ENCODE measurements around the gene CACNA1B. TPM values are rescaled to one million over a fixed set of nuclear protein-coding genes. Genes with fewer than 3 reads are reported as not detected.

CACNA1B gene
- total RNA-seq, 1 experiment from 2014 or later: 7.8 TPM

DNA sequence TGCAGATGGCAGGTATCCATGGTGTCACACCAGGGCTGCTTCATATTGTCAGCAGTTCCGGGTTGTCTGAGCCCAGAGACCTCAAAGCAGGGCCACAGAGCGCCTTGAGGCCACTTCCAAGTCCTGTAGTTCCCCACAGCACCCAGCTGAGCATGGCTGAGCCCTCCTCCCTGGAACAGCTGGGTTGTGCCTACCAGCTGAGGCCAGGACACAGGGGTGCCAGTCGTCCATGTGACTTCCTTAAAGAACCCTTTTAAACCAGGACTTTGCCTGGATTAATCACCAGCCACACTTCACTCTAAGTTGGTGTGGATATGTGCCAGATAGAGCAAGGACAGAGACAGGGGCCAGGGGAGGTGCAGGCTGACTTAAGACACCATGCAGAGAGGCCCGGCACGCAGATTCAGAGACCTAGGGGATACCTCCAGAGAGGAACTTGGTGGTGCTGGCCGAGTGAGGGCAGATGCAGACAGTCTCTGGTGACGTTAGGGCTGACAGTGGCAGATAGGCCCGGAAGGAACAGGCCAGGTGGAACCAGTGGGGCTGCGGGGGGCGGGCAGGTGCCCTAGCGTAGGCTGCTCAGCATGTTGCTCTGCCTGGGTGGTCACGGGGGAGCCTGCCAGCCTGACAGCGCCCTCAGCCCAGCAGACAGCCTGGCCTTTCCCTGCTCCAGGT is 142.7 kb downstream of the CACNA1B start:
- no peak overlapping the region for H4K5ac ChIP-seq (ENCODE audit: insufficient read length, low read depth, low read length)
- peaks cover 5 to 11% (median 7%) of the 10 kb centered on the region in 3 experiments; a peak in 6 of 7 replicates for H3K36me3 Mint-ChIP-seq (ENCODE audit: insufficient read depth in 1 of 3, low read depth in 3 of 3)
- H3K27me3 Mint-ChIP-seq (ENCODE audit: low read depth): peaks cover 9% of the 10 kb centered on the region
- no peak overlapping the region for H3T11ph ChIP-seq (ENCODE audit: low read length)
- H3K9ac ChIP-seq (ENCODE audit: extremely low read depth, insufficient read length, low read length): no peak overlapping the region
- no peak overlapping the region for H3K4me2 ChIP-seq (ENCODE audit: insufficient read depth, insufficient read length, low read length)
- peak overlapping the region in 1 of 3 experiments; percentile 50; a peak in 2 of 7 replicates for H3K27ac Mint-ChIP-seq
- no peak overlapping the region for H3K27ac ChIP-seq (ENCODE audit: insufficient read length, low read depth, low read length)
- no CpG with 5 or more reads among the region's 13 CpGs for WGBS (ENCODE audit: extremely low coverage, insufficient read length, low lambda C conversion rate)
- H2BK120ac ChIP-seq (ENCODE audit: low read depth, low read length, poor library complexity, severe bottlenecking): no peak overlapping the region
- H3K79me1 ChIP-seq (ENCODE audit: insufficient read depth, low read depth, low read length, poor library complexity, severe bottlenecking): no peaks in the 10 kb centered on the region
- H3K4me1 Mint-ChIP-seq: peaks cover 3 to 6% of the 10 kb centered on the region in 2 experiments
- H3K27me3 ChIP-seq (ENCODE audit: insufficient read depth, low read length): no peaks in the 10 kb centered on the region
- H2BK20ac ChIP-seq (ENCODE audit: low read depth, low read length, poor library complexity, severe bottlenecking): no peak overlapping the region
- H3K4me1 ChIP-seq (ENCODE audit: insufficient read depth, low read length): no peaks in the 10 kb centered on the region
- no peaks in the 10 kb centered on the region for H3K79me2 ChIP-seq (ENCODE audit: insufficient read depth, low read length)
- no peak overlapping the region for H3K23ac ChIP-seq (ENCODE audit: insufficient read length, low read depth, low read length)
- H2BK15ac ChIP-seq (ENCODE audit: low read depth, low read length): no peak overlapping the region
- H4K91ac ChIP-seq (ENCODE audit: insufficient read length, low read depth, low read length): no peak overlapping the region
- H2AK5ac ChIP-seq (ENCODE audit: insufficient read length, low read length): no peak overlapping the region
- no peak overlapping the region for H4K8ac ChIP-seq (replicated peaks; ENCODE audit: insufficient read length, low read depth, low read length)
- H3K18ac ChIP-seq (ENCODE audit: insufficient read length, low read depth, low read length): no peak overlapping the region
- TF ChIP-seq, protein P1, sequence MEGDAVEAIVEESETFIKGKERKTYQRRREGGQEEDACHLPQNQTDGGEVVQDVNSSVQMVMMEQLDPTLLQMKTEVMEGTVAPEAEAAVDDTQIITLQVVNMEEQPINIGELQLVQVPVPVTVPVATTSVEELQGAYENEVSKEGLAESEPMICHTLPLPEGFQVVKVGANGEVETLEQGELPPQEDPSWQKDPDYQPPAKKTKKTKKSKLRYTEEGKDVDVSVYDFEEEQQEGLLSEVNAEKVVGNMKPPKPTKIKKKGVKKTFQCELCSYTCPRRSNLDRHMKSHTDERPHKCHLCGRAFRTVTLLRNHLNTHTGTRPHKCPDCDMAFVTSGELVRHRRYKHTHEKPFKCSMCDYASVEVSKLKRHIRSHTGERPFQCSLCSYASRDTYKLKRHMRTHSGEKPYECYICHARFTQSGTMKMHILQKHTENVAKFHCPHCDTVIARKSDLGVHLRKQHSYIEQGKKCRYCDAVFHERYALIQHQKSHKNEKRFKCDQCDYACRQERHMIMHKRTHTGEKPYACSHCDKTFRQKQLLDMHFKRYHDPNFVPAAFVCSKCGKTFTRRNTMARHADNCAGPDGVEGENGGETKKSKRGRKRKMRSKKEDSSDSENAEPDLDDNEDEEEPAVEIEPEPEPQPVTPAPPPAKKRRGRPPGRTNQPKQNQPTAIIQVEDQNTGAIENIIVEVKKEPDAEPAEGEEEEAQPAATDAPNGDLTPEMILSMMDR (conservative IDR thresholded peaks at IDR 0.05): no peak
- H3K4me3 Mint-ChIP-seq: no peak overlapping the region
- no peaks in the 10 kb centered on the region; a peak in 1 of 5 replicates for H3K9me3 Mint-ChIP-seq
- H3K14ac ChIP-seq (ENCODE audit: insufficient read depth, low read length): no peak overlapping the region; the same call in 1 of the 2 replicates
- no peak overlapping the region for H2BK12ac ChIP-seq (ENCODE audit: insufficient read length, low read depth, low read length)
- no peak overlapping the region for H2AFZ ChIP-seq (ENCODE audit: low read length)
- H3K23me2 ChIP-seq (ENCODE audit: insufficient read length, low read depth, low read length, poor library complexity, severe bottlenecking): peaks cover 4% of the 10 kb centered on the region
- no peaks in the 10 kb centered on the region for H4K20me1 ChIP-seq (ENCODE audit: control insufficient read depth, insufficient read depth, insufficient read length)
- H2BK5ac ChIP-seq (ENCODE audit: insufficient read length, low read length): no peak overlapping the region
- no peak overlapping the region for H3K4ac ChIP-seq (ENCODE audit: low read depth, low read length)
- DNase-seq: no peak
- no peaks in the 10 kb centered on the region for H3K9me3 ChIP-seq (ENCODE audit: control insufficient read depth, low read depth, low read length)
- H3K56ac ChIP-seq (ENCODE audit: insufficient read length, low read depth, low read length): no peak overlapping the region
